Tibial nerve (tissue), 4 donors: ENCODE data around the gene RAB35.

Experiments used
- CTCF ChIP-seq, 5 experiments: fragments of 200-600 bp in 3 of 5; fragments of 450-650 bp in 2 of 5; sonication (generic) in 3 of 5; IDR thresholded peaks; one replicate each; pipeline ENCODE4 v1.5.1; 2016 to 2019; ENCODE audit warnings: antibody characterized with exemption in 5 of 5, mild to moderate bottlenecking in 3 of 5, moderate library complexity in 2 of 5
- EP300 ChIP-seq, 2 donors: sonication (generic); formaldehyde crosslinking; IDR thresholded peaks; one replicate each; pipeline ENCODE4 v1.6.1; 2017; ENCODE audit warnings: antibody characterized with exemption in 2 of 2, mild to moderate bottlenecking in 1 of 2
- POLR2A ChIP-seq, 2 donors: fragments of 450-650 bp; IDR thresholded peaks; one replicate each; pipeline ENCODE4 v1.6.1; 2017; ENCODE audit warnings: antibody characterized with exemption in 2 of 2, mild to moderate bottlenecking in 2 of 2, moderate library complexity in 2 of 2

GRCh38 chr12:120077260-120077659, 39.3 kb downstream of the RAB35 start:
- TF ChIP-seq CTCF (IDR thresholded peaks at IDR 0.05) (no peak), POLR2A (IDR thresholded peaks at IDR 0.05) (no peak), EP300 (IDR thresholded peaks at IDR 0.05) (no peak)
